HG03457 (cell line): ENCODE results near the gene RASD2.

Experiments
- ATAC-seq: cut with Tn5 transposase; IDR thresholded peaks from one replicate; pipeline ENCODE4 v1.9.1; 2021; ENCODE audit warnings: moderate number of reproducible peaks; ENCODE audit not compliant: unreplicated experiment

Gene RASD2

GRCh38 chr22:35558031-35558430 lies 17.4 kb downstream of the RASD2 start:
- ATAC-seq = no peak

- no peak for ATAC-seq
Observed at GRCh38 chr22:35558719-35559118, 18.1 kb downstream of the RASD2 start.

GRCh38 chr22:35559354-35560005 lies 18.8 kb downstream of the RASD2 start:
- no peak for ATAC-seq

- no peak for ATAC-seq
Observed at GRCh38 chr22:35560366-35560765, 19.7 kb downstream of the RASD2 start.

GRCh38 chr22:35560824-35561223 lies 20.2 kb downstream of the RASD2 start:
- ATAC-seq = no peak

GRCh38 chr22:35561796-35562526 lies 21.3 kb downstream of the RASD2 start:
- ATAC-seq = no peak

GRCh38 chr22:35563211-35563610 lies 22.6 kb downstream of the RASD2 start:
- ATAC-seq = no peak

- ATAC-seq = no peak
Observed at GRCh38 chr22:35564975-35565867, 24.6 kb downstream of the RASD2 start.

- no peak for ATAC-seq
Observed at GRCh38 chr22:35567351-35568141, 26.9 kb downstream of the RASD2 start.

- ATAC-seq = no peak
Observed at GRCh38 chr22:35568751-35569739, 28.4 kb downstream of the RASD2 start.

- no peak for ATAC-seq
Observed at GRCh38 chr22:35569916-35570315, 29.3 kb downstream of the RASD2 start.

GRCh38 chr22:35570686-35571194 lies 30.1 kb downstream of the RASD2 start:
- no peak for ATAC-seq

GRCh38 chr22:35572556-35572955 lies 31.9 kb downstream of the RASD2 start:
- no peak for ATAC-seq

GRCh38 chr22:35575116-35575748 lies 34.6 kb downstream of the RASD2 start:
- ATAC-seq = no peak

GRCh38 chr22:35576671-35577070 lies 36.0 kb downstream of the RASD2 start:
- ATAC-seq = no peak

- no peak for ATAC-seq
Observed at GRCh38 chr22:35577799-35578659, 37.4 kb downstream of the RASD2 start.

GRCh38 chr22:35578836-35579575 lies 38.4 kb downstream of the RASD2 start:
- no peak for ATAC-seq
